Activated CD8-positive, alpha-beta memory T cell treated with anti-CD3 and anti-CD28 coated beads for 48 hours (primary cell): Measurements from ENCODE around the gene EPHB1.
"Not testable (repeated sequence)": the region's sequence is repeated elsewhere in the genome, so short reads cannot be mapped to it uniquely, and the experiment has no call there.

Experiments
- DNase-seq, 3 experiments: peaks; one replicate each; pipeline ENCODE4 v3.0.0-alpha.2; 2020; ENCODE audit warnings: low read depth in 2 of 3, low spot score in 2 of 3

The EPHB1 gene

DNA sequence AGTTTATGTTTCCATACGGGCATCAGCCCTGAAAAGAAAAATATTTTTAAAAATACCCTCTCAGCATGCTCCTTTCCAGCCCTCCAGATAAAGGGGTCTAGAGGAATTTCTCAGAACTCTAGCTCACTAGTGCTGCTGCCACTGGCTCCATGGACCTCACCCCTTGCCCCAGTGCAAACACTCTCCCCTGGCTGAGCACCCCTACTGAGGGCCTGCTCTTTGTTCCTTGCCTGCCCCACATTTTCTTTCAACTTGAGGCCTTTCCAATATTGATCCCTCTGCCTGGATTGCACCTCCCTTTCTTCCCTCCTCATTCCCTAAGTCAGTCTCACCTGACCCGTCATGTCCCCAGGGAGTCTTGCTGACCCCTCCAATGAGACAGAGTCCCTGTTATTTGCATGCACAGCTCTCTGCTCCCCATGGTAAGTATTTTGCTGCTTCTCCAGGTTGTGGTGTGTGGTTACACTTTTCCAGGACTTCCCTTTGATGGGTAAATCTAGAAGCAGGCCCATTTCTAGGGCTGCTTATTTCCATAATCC is 196.5 kb downstream of the EPHB1 start:
- no peak for DNase-seq

DNA sequence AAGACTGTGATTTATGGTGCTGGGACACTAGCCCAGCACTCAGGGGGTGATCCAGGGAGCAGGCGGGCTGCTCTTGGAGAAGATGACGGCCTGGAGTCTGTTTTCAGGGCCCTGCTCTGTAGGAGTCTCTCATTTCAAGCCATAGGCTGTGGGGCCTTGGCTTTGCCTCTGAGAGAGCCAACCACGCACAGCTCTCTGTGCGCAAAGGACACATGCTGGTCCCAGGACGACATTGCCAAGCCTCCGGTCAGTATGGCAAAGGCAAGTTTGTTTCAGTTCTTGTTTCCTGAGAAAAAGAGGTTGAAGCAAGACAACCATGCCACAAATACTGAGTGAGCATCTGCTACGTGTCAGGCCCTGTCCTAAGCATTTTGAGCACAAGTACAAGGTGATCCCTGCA is 197.1 kb downstream of the EPHB1 start:
- no peak for DNase-seq

DNA sequence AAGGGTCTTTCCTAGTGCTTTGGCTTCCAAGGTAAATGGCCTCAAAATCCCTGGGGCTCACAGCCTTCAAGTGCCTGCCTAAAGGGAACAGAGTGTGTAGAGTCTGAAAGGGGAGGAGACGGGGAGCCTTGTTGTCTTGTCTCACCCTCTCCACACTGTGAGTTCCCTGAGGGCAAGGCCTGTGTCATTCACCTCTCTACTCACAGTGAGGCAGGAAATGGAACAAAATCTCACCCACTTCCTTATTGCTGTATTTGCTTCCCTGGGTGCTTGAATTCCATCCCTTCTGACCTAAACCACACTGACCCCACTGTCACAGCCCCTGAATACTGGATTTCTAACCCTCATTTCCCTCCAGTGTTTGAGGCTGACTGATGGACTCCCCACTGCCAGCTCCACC is 197.5 kb downstream of the EPHB1 start:
- DNase-seq, result no peak

DNA sequence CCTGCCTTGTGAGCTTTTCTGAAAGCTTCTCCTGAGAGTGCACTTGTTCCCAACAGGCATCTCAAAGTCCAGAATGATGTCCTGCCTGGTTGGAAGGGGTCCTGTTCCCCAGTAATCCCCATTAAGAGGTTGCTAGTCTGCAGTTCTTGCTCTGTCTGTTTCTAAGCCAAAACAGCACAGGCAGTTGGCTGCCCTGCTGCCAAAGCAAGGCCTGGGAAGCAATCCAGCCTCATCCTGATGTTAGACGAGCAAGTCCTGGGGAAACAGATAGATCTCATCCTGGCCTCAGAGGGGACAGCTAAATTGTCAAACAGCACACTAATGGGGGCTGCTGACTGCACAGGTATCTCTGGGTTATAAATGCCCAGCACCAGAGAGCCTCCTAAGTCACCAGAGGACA is 198.0 kb downstream of the EPHB1 start:
- no peak for DNase-seq

DNA sequence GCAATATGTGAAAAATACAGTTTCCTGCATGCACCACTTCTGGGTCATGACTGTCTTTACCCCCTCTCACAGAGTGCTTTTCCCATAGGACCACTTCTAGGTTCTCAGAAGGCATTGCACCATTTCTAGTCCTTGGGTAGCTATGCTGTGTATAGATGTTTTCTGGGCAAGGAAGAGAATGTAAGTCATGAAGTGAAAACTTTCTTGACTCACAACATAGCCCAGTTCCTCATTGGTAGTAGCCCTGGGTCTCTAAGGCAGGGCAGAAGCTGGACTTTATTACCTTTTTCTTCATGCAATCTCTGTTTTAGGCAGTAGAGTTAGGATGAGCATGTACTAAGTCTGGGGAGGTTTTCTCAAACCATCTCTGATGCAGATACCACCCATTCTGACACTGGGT is 203.1 kb downstream of the EPHB1 start:
- no peak for DNase-seq

DNA sequence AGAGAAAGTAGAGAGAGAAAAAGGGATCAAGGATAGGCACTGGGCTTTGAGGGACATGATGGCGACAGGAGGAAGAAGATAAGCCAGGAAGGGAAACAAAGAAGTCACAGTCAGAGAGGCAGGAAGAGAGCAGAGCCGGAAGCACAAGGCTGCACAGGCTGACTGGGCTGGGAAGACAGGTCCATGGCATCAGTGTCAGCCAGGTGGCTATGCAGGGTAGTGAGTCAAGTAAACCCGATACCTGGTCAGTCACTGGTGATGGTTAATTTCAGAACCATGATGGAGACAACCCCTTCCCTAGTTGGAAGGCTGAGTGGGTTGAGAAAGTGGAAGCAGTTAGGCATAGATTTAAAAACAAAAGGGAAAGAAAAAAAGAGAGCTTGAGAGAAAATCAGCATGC is 203.8 kb downstream of the EPHB1 start:
- no peak for DNase-seq

DNA sequence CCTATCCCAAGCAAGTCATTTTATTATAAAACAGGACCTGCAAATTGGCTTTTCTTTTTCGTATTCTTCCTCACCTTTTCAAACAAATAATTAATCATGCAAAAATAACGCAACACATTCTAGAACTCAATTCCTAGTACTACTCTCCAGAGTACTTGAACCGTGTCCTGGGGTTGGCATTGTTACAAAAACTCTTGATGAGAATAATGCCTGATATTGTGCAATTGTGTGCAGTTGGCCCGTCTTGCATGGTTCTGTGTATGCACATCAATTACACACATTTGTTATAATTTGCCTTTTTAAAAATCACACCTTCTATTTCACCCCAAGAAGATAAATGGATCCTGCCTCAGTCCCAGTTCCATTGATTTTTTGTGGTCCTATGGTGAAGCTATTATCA is 205.4 kb downstream of the EPHB1 start:
- no peak for DNase-seq

DNA sequence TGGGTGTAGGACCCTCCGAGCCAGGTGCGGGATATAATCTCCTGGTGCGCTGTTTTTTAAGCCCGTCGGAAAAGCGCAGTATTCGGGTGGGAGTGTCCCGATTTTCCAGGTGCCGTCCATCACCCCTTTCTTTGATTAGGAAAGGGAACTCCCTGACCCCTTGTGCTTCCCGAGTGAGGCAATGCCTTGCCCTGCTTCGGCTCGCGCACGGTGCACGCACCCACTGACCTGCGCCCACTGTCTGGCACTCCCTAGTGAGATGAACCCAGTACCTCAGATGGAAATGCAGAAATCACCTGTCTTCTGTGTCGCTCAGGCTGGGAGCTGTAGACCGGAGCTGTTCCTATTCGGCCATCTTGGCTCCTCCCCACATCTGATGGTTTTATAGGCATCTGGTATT is 210.6 kb downstream of the EPHB1 start:
- DNase-seq, result not testable (repeated sequence)

DNA sequence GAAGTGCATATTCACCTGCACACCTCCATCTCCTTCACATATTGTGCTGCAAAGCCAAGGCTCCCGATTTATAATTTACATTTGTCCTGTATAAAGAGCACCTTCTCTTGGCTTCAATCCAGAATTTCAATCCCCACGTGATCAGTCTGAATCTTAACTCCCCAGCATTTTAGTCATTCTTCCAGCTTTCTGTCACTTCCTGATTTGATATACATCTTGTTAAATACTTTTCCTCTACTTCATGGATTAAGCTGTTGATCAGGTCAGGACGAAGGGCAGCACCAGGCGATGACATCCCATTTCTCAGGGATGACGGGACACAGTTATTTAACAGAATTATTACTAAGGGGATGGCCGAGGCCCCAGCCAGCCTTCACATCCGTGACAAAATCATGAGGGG is 212.5 kb downstream of the EPHB1 start:
- DNase-seq, result no peak

DNA sequence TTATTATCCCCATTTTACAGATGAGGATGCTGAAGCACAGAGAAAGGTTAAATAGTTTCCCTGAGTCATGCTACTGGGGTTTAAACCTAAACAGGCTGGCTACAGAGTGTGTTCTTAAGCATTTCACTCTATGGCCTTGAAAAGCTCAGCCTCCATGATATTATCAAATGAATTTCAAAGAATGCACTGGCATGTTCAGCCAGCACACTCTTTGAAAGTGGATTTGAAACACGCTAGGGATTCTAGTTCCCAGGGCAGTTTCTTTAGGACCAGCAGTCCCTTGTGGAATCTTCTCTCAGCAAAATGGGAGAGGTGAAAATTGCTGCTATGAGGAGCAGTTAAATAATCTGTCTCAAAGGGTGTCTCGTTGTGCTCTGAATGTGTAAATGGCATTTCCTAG is 213.3 kb downstream of the EPHB1 start:
- DNase-seq, result no peak

DNA sequence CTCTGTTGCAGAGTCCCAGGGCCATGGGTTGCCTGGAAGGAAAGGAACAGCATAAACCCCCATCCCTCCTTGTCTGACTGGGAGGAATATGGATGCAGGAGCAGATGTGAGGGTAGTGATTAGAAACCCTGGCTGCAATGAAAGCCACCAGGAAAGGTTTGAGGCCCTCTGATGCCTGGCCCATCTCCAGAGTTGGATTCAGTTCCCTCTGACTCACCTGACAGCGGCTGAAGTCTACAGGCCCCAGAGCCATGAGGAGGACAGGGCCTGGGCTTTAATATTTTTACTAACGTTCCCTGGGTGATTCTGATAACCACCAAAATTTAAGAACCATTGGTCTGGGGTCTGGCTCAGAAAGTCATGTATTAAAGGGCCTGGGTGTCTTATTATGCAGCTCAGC is 214.0 kb downstream of the EPHB1 start:
- DNase-seq, result no peak

DNA sequence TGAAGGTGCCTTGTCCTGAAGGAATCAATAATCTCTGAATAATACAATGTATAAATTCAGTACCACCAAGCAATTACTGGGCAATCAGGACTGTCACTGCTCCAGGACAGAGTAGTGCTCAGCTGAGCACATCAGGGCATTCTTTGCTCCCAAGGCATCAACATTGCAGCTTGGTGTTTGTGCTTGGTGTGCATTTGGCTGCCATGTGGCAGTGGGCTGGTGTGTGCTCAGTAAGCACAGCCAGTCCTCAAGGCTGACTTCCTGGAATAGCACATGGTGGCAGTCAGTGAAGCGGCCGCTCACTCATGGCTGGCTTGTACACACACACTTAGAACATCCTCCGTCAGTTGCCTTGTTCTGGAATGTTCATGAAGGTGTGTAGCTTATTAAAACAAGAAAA is 217.0 kb downstream of the EPHB1 start:
- no peak for DNase-seq

DNA sequence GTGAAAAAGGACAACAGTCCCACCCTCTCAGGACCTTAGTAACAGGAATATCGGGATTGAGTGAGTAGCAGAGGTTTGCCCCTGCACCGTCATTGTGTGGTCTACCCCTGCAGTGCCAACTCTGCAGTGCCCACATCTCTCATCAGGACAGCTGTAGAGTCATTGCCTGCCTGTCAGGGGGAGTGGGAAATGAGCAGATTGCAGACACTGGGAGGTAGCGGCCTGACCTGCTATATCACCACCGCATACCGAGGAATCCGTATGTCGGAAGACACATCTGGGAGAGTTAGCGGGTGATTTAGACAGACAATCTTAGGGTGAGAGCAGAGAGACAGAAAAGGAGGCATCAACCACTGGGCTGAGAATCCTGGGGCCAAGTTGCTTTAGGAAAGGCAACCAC is 218.1 kb downstream of the EPHB1 start:
- no peak for DNase-seq

DNA sequence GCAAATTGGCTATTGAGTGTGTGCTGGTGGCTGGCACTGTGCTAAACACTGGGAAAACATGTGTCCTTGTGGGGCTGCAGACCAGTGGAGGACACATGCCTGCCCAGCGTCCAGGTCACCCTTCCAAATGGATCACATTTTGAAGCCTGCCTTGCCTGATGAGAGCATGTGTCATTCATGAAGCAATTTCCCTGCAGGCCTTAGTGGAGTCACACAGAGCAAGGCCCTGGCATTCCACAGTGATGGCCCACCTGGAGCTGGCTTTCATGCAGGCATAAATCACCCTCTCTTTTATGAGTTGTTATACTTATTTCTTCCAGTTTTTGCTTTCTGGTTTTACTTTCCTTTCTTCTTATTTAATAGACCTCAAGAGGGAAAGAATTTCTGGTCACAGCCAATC is 219.5 kb downstream of the EPHB1 start:
- no peak for DNase-seq

DNA sequence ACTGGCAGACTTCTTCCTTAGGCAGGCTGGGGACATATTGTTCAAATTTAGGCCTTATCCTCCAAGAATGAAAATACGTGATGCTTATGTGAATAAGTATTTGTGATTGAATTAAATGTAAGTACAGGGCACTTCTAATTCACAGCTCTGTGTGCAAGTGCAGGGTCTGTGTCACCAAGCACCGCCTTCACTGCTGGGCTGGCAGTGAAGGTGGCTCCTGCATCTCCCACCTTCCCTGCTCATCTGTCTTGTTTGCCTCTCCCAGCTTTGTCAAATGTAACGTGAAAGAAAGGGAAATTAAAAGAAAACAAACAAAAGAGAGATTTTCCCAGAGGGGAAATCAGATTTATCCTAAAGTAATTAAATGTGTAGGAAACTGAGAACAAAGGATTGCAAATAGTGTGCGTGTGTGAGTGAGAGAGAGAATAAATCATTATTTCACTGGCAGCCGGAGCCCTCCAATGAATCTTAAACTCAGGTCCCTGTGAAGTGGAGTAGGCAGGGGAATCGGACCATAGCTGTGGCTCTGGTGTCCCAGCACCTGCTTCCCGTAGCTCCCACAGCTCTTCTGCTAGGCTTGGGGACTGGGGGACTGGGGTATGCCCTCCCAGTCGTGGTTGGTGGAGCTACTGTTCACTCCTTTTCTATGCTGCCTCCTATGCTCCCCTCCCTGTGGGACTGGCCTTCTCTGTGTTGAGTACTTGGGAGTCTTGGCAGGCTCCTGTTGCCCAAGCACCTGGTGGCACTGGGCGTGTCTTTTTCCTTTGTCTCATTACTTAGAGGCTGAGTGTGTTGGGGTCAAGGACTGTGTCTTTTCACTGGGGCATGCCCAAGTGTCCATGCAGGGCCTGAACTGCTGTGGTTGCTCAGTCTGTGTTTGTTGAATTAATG is 222.2 kb downstream of the EPHB1 start:
- DNase-seq, result no peak

DNA sequence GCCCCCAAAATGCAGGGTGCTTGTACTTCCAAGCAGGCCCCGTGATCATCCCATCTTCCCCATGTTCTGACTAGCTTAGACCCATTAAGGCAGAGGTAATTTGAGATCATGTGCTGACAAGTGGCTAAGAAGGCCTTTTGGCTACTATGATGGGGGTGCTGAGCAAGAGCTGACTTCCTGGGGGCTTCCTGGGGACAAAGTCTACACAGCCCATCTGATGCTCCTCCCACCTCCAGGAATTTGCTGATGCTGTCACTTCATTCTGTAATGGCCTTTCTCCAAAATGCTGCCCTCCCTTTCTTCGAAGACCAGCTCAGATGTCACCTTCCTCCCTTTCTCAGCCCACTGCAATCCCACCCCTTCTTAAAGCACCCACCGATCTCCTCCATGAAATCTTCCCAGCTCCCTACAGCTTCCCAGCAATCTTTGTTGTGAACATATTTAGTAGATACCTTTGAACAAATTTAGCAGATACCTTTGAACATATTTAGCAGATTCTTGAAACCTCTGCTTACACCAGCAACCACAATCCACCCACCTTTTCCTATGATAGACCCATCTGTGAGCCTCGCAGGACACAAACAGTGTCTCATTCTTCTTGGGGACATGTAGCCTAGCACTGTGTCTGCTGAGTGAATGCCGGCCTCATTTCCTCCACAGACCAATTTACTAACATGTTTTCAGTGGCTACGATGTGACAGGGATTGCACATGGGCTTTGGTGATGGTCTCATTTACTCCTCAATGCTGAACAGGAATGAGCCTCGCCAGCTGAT is 223.3 kb downstream of the EPHB1 start:
- DNase-seq, result no peak

DNA sequence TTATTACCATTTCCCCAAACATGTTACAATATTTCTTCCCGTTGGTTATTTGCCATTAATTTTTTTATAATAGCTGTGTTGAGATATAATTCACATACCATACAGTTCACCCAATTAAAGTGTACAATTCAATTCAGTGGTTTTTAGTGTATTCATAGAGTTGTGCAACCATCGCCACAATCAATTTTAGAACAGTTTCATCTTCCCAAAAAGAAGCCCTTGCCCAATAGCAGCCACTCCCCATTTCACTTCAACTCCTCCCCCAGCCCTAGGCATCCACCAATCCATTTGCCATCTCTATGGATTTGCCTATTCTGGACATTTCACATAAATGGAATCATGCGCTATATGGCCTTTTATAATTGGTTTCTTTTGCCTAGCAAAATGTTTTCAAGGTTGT is 225.1 kb downstream of the EPHB1 start:
- DNase-seq, result no peak

DNA sequence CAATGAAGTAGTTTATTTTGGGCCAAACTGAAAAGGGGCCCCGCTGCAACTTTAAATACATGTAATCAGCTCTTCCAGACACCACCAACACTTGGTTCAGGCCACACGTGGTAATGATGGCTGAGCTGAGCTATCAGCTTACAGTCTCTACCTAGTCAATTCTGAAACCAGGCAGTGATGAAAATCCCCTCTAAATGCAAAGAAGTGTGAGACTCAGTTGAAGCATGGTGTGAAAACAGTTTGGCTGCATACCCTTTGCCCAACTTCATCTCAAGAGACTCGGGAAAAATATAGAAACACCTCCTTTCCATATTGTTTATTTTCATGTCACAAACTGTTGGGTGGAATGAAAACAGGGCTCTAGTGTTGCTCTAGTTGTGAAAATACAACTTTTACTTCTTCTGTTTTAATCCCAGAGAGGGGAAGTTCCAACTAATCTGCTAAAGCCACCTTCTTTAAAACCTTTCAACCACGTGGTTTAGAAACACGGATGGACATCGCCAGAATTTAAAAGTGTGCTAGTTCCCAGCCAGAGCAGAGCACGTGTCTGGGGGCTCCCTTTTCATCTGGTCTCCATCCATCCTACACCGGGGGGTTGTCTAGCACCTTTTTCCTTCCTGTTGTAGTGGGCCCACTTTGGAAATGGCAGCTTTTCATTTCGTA is 229.1 kb downstream of the EPHB1 start:
- DNase-seq, result no peak

DNA sequence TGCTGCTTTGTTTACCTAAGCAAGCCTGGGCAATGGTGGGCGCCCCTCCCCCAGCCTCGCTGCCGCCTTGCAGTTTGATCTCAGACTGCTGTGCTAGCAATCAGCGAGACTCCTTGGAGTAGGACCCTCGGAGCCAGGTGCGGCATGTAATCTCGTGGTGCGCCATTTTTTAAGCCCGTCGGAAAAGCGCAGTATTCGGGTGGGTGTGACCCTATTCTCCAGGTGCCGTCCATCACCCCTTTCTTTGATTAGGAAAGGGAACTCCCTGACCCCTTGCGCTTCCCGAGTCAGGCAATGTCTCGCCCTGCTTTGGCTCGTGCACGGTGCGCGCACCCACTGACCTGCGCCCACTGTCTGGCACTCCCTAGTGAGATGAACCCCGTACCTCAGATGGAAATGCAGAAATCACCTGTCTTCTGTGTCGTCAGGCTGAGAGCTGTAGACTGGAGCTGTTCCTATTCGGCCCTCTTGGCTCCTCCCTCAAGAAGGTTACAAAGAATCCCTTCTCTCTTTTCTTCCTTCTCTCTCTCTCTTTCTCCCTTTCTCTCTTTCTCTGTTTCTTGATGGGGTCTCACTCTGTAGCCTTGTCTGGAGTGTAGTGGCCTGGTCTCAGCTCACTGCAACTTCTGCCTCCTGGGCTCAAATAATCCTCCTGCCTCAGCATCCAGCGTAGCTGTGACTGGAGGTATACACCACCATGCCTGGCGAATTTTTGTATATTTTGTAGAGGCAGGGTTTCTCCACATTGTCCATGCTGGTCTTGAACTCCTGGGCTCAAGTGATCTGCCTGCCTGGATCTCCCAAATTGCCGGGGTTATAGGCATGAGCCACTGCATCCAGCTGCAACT is 235.9 kb downstream of the EPHB1 start:
- DNase-seq, result not testable (repeated sequence)

DNA sequence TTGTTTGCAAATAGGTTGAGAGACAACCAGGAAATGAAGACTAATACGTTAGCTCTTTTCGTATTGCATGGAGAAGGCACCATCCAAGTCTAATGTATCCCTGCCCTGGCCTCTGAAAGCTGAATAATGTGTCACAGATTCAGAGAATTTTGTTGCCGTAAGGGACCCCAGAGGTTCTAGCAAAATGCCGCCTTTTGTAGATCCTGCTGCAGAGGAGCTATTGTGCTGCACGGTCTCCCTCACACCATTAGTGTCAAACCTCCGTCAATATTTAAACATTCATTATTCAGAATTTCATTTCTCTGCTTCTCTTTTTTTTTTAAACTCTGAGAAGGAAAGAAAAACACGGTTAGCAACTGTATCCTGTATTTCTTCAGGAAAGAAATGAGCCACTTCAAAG is 238.7 kb downstream of the EPHB1 start:
- no peak for DNase-seq

DNA sequence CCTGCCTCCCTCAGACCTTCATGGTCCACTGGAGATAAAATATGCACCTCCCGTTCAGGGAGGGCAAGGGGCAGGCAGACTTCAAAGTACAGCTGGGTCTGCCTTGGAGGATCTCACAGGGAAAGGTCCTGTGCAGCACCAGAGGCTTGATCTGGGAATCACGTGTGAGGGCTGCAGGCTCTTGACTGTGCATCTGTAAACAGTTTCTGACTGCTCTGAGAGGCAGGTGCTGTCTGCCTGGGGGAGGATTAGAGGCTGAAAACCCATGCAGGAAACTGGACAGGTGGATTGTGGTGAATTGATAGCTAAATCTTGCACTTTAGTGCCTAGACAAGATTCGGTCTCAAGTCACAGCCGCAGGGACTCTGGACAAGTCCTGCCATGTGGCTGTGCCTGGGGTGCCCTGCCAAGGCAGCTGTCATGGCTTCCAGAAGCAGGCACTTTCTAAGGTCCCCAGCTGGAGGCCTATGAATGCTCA is 239.3 kb downstream of the EPHB1 start:
- DNase-seq, result no peak
